ENCODE measurements around the gene PAX2. TPM values are rescaled to one million over a fixed set of nuclear protein-coding genes. Genes with fewer than 3 reads are reported as not detected.

Gene PAX2
- total RNA-seq, 2 experiments from 2014 or later = not detected

DNA sequence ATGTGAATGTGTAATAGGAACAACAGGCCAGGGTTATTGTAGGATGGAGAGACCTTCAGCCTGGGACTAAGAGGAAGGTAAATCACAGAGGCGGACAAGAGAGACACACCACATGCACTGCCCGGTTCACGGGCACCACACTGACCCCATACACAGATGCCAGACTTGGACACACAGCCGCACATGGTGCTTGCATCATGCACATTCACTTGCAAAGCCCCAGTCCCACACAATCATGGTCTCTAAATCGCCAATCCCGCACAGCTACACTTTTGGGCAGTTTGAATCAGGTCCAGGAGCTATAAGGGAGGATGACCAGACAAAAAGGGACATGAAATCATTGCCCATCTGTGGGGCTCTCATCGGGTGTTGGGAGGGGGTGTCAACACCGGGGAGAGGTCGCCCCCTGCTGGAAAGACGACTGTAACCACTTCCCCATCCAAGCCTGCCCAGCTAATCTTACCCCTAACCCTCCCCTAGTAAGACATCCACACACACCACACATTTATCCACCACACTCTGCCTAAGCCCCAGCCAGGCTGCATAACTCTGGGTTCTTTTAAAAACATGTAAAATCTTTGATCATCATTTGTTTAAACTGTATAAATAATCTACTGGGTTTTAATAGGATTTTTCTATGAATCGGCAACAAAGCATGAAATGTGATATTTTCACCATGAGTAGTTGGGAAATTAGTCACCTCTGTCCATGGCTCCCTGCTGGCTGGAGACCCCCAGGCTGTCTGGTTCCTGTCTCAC lies 126.8 kb downstream of the PAX2 start:
- ATAC-seq (ENCODE audit: low read depth) (peak; percentile 64), DNase-seq (peak; percentile 71)
- H3K9me3 Mint-ChIP-seq = no peaks in the 10 kb centered on the region
- H3K4me3 Mint-ChIP-seq = no peak overlapping the region
- no peak overlapping the region for H3K27ac Mint-ChIP-seq
- POLR2A ChIA-PET = no interaction called here
- peaks cover 13% of the 10 kb centered on the region for H3K27me3 Mint-ChIP-seq
- H3K4me1 Mint-ChIP-seq = no peaks in the 10 kb centered on the region
- no peaks in the 10 kb centered on the region for H3K36me3 Mint-ChIP-seq

DNA sequence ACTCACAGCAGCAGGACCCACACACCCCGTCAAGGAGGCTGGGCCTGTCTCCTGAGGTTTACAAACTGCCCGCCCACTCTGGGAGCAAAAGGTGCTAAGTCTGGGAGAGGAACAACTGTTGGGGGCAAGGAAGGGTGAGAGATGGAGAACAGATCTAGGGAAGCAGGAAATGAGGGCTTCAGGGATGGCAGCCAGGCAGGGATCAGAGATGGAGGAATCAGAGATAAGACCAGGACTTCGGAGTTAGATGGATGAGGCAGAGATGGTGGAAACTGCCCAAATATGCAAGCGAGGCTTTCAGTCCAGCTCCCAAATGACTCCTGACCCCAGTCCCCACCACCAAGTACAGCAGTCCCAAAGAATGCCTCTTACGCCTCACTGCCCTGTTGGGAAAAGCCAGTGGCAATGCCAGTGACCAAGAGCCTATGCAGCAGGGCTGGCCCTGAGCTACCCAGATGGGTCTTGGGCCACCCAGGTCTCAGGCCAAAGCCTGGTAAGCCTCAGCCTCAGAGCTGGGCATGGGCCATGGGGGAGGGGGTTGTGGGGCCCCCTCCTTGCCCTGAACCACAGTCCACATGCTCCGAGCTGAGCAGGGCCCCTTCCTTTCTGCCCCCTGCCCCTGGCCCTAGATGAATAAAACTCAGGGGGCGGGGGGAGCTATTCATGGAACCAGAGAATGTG lies 127.9 kb downstream of the PAX2 start:
- Mint-ChIP-seq H3K27ac (no peak overlapping the region), H3K9me3 (no peaks in the 10 kb centered on the region), H3K4me3 (no peak overlapping the region), H3K4me1 (no peaks in the 10 kb centered on the region), H3K36me3 (no peaks in the 10 kb centered on the region), H3K27me3 (peaks cover 17% of the 10 kb centered on the region)
- POLR2A ChIA-PET = no interaction called here
- ATAC-seq (ENCODE audit: low read depth) (no peak), DNase-seq (no peak)

DNA sequence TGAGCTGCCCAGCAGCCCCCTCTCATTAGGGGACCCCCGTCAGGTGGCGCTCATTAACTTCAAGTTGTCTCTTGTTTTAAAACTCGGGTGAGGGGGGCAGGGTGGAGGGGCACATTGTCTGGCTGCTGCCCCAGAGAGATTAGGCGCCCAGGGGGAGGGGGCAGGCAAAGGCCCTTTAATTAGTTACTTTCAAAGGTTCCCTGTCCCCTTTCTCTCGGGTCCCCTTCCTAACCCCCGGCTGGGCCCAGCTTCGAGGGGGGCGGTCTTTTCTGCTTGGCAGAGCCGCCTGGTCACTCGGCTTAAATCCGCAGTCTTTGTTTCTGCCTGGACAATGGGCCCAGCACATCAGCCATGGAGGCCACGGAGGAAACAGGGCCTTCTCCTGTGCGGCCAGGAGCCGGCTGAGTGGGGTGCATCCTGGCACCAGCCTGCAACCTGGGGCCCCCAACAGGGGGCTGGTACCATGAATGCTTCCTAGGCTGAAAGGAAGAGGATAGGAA lies 128.5 kb downstream of the PAX2 start:
- no peak for ATAC-seq (ENCODE audit: low read depth)
- Mint-ChIP-seq H3K36me3 (no peaks in the 10 kb centered on the region), H3K4me3 (no peak overlapping the region), H3K27me3 (peaks cover 16% of the 10 kb centered on the region), H3K4me1 (no peaks in the 10 kb centered on the region), H3K9me3 (no peaks in the 10 kb centered on the region), H3K27ac (no peak overlapping the region)
- POLR2A ChIA-PET = no interaction called here
- DNase-seq = no peak

DNA sequence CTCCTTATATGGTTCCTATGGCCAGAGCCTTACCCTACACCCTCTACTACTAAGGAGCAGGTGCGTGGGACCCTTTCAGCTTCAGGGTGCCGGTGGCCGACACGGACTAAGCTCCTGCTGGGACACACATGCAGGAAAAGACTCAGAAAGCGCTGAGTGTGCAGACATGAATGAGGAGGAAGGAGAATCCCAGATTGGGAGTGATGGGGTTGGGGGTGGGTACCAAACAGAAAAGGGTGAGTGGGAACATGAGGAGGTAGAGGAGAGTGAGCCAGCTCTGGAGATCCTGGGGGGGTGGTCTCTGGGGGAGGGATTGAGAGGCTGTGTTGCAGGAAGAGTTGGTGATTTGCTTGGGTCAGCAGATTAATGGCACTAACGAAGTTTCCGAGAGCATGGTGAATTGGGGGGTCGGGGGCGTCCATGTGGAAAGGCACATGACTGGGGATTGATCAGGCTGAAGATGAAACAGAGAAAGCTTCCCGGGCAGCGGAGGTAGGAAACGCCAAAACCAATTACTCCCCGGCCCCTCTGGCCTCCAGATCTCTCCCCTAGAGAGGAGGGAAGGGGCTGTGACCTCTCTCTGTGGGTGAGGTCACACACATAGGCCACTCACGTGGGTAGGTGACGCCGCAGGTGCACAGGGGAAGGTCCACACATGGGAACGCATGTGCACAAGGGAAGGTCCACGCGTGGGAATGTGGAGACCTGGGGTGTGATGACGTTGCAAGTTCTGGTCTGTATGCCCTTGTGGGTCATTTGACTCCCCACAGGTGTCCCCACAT lies 129.5 kb downstream of the PAX2 start:
- Mint-ChIP-seq H3K4me1 (no peaks in the 10 kb centered on the region), H3K4me3 (no peak overlapping the region), H3K27ac (no peak overlapping the region), H3K27me3 (peaks cover 18% of the 10 kb centered on the region), H3K9me3 (no peaks in the 10 kb centered on the region), H3K36me3 (no peaks in the 10 kb centered on the region)
- POLR2A ChIA-PET = no interaction called here
- DNase-seq (no peak), ATAC-seq (ENCODE audit: low read depth) (no peak)

DNA sequence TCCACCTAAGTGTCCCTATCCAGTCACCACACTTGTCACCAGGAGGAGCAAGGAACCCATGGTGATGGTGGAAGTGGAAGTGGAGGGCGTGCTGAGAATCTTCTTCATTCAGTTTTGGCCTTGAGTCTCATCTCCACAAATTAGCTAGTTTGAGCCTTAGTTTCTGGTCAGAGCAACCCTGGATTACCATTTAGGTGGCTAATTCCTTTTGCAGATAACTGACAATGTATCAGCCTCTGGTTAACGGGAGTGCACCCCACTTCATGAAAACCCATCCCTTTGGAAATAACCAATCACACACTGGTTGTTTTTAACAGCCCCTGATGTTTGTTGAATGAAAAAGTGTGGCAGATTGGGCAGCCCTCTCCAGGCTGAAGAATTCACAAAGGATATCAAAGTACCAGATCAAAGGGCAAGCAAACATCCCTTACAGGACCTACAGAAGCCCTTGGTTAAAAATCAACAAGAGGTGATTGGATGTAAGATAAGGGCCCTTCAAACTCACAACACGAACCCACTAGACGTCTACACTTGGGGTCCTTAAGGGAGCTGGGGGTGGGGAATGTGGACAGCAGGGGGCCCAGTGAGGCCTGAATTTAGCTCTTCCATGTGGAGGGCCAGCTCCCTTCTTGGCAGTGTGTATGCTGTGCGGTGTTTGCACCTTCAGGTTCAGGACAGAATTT lies 130.2 kb downstream of the PAX2 start:
- no peak for ATAC-seq (ENCODE audit: low read depth)
- H3K27ac Mint-ChIP-seq = no peak overlapping the region
- H3K4me1 Mint-ChIP-seq = no peaks in the 10 kb centered on the region
- POLR2A ChIA-PET = interaction anchor here (0.6 kb wide), 1 partner anchor 327 kb away, joined by 4 read pairs; no protein-coding TSS in a partner anchor
- H3K9me3 Mint-ChIP-seq = no peaks in the 10 kb centered on the region
- no peaks in the 10 kb centered on the region for H3K36me3 Mint-ChIP-seq
- no peak for DNase-seq
- no peak overlapping the region for H3K4me3 Mint-ChIP-seq
- H3K27me3 Mint-ChIP-seq = peaks cover 18% of the 10 kb centered on the region

DNA sequence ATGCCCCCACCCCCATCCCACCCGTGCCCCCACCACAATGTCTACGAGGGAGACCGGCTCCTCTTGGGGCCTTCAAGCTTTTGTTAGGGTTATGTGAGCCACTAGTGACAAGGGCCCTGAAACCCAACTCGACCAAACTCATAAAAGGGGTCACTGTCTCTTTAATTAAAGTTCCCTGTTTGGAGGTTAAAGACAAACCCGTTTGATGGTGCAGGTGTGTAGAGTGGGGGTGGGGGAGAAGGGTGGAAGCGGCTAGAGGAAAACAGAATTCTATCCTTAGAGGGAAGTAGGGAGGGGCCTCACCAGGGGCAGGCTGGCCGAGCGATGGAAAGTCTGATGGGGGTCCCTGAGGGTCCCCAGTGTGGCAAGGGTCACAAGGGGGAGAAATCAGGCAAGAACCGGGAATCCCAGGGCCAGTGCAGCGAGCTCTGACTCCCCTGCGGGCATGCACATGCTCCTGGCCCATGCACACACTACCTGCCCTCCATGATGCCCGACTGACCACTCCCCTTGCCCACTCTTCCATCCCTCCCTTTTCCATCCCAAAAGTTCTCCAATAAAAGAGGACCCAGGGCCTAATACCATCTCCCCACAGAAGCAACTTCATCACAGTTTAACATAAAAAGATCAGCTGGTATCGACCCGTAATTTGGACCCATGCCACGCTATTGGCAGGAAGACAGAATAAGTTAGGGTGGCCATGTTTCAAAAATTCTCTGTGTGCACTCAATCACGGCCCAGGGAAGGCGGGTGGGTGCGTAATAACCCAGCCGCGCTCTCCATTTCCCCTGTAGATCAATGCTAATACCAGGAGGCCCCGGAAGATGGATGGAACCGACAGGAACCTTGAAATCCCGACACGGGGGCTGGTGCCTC lies 131.4 kb downstream of the PAX2 start:
- POLR2A ChIA-PET = no interaction called here
- no peaks in the 10 kb centered on the region for H3K4me1 Mint-ChIP-seq
- H3K27me3 Mint-ChIP-seq = peaks cover 18% of the 10 kb centered on the region
- ATAC-seq (ENCODE audit: low read depth) (no peak), DNase-seq (no peak)
- H3K36me3 Mint-ChIP-seq = no peaks in the 10 kb centered on the region
- H3K27ac Mint-ChIP-seq = no peak overlapping the region
- H3K9me3 Mint-ChIP-seq = no peaks in the 10 kb centered on the region
- H3K4me3 Mint-ChIP-seq = no peak overlapping the region

DNA sequence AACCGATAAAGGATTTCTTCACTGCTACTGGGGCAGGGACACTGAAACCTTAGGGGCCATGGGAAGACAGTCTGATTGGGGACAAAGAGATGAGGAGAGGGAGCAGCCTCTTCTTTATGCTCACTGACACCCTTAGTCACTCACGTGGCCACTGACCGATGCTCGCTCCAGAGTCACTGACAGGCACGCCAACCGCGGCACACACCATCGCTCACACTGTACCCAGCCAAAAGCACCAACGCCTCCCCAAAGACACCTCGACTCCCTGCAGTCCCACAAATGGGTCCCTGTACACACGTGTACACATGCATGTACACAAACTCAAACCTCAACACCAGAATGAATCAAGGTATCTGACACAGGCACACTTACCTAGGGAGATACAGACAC lies 132.1 kb downstream of the PAX2 start:
- POLR2A ChIA-PET = no interaction called here
- ATAC-seq (ENCODE audit: low read depth) (no peak), DNase-seq (no peak)
- Mint-ChIP-seq H3K27me3 (peaks cover 18% of the 10 kb centered on the region), H3K9me3 (no peaks in the 10 kb centered on the region), H3K4me1 (peaks cover 1% of the 10 kb centered on the region), H3K4me3 (no peak overlapping the region), H3K27ac (no peak overlapping the region), H3K36me3 (no peaks in the 10 kb centered on the region)

DNA sequence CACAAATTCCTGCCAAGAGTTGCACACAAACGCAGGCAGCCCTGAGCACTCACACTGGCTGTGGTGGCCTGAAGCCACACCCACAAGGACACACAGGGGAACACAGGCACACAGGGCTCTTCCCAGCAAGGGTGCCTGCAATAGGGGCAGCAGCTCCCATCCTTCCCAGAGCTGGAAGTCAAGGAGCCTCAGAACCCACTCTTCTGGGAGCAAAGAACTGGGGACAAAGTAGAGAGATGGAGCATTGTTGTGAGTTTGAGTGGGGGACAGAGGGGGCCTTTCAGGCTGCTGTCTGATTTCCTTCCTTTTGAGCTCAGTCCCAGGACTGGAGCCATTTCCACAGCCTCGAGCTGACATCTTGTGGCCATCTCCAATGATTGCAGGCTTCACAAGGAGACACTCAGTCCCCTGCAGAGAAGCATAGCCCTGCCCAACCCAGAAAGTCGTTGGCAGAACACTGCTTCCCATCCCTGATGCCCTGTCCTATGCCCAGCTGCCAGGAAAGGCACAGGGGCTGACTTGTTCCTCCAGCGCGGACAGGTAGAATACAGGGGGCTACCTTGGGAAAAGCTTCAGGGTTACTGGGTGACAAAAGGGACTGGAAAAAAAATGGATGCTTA lies 133.0 kb downstream of the PAX2 start:
- Mint-ChIP-seq H3K36me3 (no peaks in the 10 kb centered on the region), H3K4me1 (peaks cover 1% of the 10 kb centered on the region), H3K27me3 (peaks cover 18% of the 10 kb centered on the region), H3K4me3 (no peak overlapping the region), H3K9me3 (no peaks in the 10 kb centered on the region), H3K27ac (no peak overlapping the region)
- ATAC-seq (ENCODE audit: low read depth) (peak; percentile 82), DNase-seq (no peak)
- POLR2A ChIA-PET = no interaction called here

Other genes starting within 250 kb of the PAX2 start
- gene SEC31B, start 225.7 kb upstream of the PAX2 start, total RNA-seq = 100 to 1,000 TPM; 156 to 168 TPM
- 100 to 1,000 TPM; 245 to 269 TPM for gene NDUFB8, start 215.7 kb upstream of the PAX2 start, total RNA-seq
- 10 to 100 TPM; 52.3 to 56.4 TPM for gene HIF1AN, start 209.6 kb upstream of the PAX2 start, total RNA-seq
- 10 to 100 TPM; 45.1 to 46.5 TPM for gene SLF2, start 167.4 kb downstream of the PAX2 start, total RNA-seq
- gene SEMA4G, start 223.9 kb downstream of the PAX2 start, total RNA-seq = 1 to 10 TPM in 1 of 2 experiments, under 1 TPM in 1; 0.54 to 1.2 TPM
- 10 to 100 TPM; 55.1 to 57.1 TPM for gene MRPL43, start 241.9 kb downstream of the PAX2 start, total RNA-seq
- gene TWNK, start 242.0 kb downstream of the PAX2 start, total RNA-seq = 10 to 100 TPM; 10.8 to 11.0 TPM

Measured in activated naive CD8-positive, alpha-beta T cell treated with anti-CD3 and anti-CD28 coated beads, Interleukin-2, amount 10 ng/mL, durations not matched to agents 7 days and 5 days (primary cell).